ENCODE results near the gene ZNF569. TPM values are rescaled to one million over a fixed set of nuclear protein-coding genes. Genes with fewer than 3 reads are reported as not detected.

ZNF569 gene
- total and polyA plus RNA-seq, 7 donors, result 2.0 to 8.0 (median 3.3) TPM

- ATAC-seq, result no peak
- 1 to 3% (median 3%) methylated on average over 9 of the region's 9 CpGs for WGBS, 3 donors
Observed at GRCh38 chr19:37507167-37507464, 39.9 kb upstream of the ZNF569 start.

GRCh38 chr19:37506387-37507166 is 39.3 kb upstream of the ZNF569 start, which contains the start of gene ZNF793:
Gene ZNF793 (plus strand): TSS chr19:37506939. CDS start chr19:37523440, 16,501 bp downstream.
- TF ChIP-seq CTCF (IDR thresholded peaks at IDR 0.05), result no peak
- intact Hi-C loops (cut with DNase I), result no loop called here
- 0 to 1% (median 0%) methylated on average over 40 of the region's 40 CpGs for WGBS, 3 donors

More at GRCh38 chr19:37507167-37507464, 39.9 kb upstream of the ZNF569 start:
- intact Hi-C loops (cut with DNase I), result no loop called here
- no peak for DNase-seq
- Histone ChIP-seq H3K27ac (peak overlapping the region; percentile 89), H3K4me3 (peak overlapping the region; percentile 87), H3K36me3 (ENCODE audit: insufficient read depth in 1 of 2, low read depth in 1 of 2) (peaks cover 6 to 28% of the 10 kb centered on the region in 2 donors), H3K9me3 (peaks cover 13% of the 10 kb centered on the region), H3K4me1 (peaks cover 7% of the 10 kb centered on the region), H3K27me3 (ENCODE audit: insufficient read depth in 3 of 3, low read length in 2 of 3) (no peaks in the 10 kb centered on the region)
- TF ChIP-seq CTCF (IDR thresholded peaks at IDR 0.05), result no peak

GRCh38 chr19:37505958-37506386 is 38.7 kb upstream of the ZNF569 start:
- WGBS, 3 donors, result 2 to 4% (median 3%) methylated on average over 12 of the region's 12 CpGs
- Histone ChIP-seq H3K4me3 (peak overlapping the region; percentile 87), H3K27me3 (ENCODE audit: insufficient read depth in 3 of 3, low read length in 2 of 3) (no peaks in the 10 kb centered on the region), H3K36me3 (ENCODE audit: insufficient read depth in 1 of 2, low read depth in 1 of 2) (peaks cover 0 to 17% of the 10 kb centered on the region in 2 donors), H3K4me1 (peaks cover 7% of the 10 kb centered on the region), H3K27ac (peak overlapping the region; percentile 89), H3K9me3 (peaks cover 13% of the 10 kb centered on the region)
- no peak for DNase-seq
- peak in 2 of 4 donors; percentile 4 to 5 for ATAC-seq
- intact Hi-C loops (cut with DNase I), result no loop called here
- no peak for TF ChIP-seq CTCF (IDR thresholded peaks at IDR 0.05)

More at GRCh38 chr19:37506387-37507166, 39.3 kb upstream of the ZNF569 start, which contains the start of gene ZNF793:
- DNase-seq (peak; percentile 76 to 78), ATAC-seq (peak; percentile 89 to 96 (median 93))
- Histone ChIP-seq H3K9me3 (peaks cover 13% of the 10 kb centered on the region), H3K4me1 (peaks cover 7% of the 10 kb centered on the region), H3K36me3 (ENCODE audit: insufficient read depth in 1 of 2, low read depth in 1 of 2) (peaks cover 3 to 23% of the 10 kb centered on the region in 2 donors), H3K4me3 (peak within 1 kb of the TSS; percentile 87), H3K27me3 (ENCODE audit: insufficient read depth in 3 of 3, low read length in 2 of 3) (no peaks in the 10 kb centered on the region), H3K27ac (peak within 1 kb of the TSS; percentile 89)

- DNase-seq, result no peak
- intact Hi-C loops (cut with DNase I), result no loop called here
- Histone ChIP-seq H3K4me3 (no peak overlapping the region), H3K36me3 (ENCODE audit: insufficient read depth in 1 of 2, low read depth in 1 of 2) (no peaks in the 10 kb centered on the region), H3K27ac (no peak overlapping the region), H3K27me3 (ENCODE audit: insufficient read depth in 3 of 3, low read length in 2 of 3) (no peaks in the 10 kb centered on the region), H3K9me3 (peaks cover 84% of the 10 kb centered on the region), H3K4me1 (no peaks in the 10 kb centered on the region)
- ATAC-seq, result no peak
- no peak for TF ChIP-seq CTCF (IDR thresholded peaks at IDR 0.05)
- 68 to 78% (median 76%) methylated on average over 3 of the region's 3 CpGs for WGBS, 3 donors
Observed at GRCh38 chr19:37492213-37492612, 25.0 kb upstream of the ZNF569 start.
